ENCODE measurements around the gene E4F1.
"Not testable (repeated sequence)": the region's sequence is repeated elsewhere in the genome, so short reads cannot be mapped to it uniquely, and the experiment has no call there.

E4F1 gene

GRCh38 chr16:2250652-2251295 lies 27.4 kb downstream of the E4F1 start:
- H3K4me3 ChIP-seq (ENCODE audit: low read length), result peak overlapping the region; percentile 73
- no peak for TF ChIP-seq CTCF (conservative IDR thresholded peaks at IDR 0.05; ENCODE audit: low read length)
- DNase-seq (ENCODE audit: low read depth), result peak; percentile 38

- TF ChIP-seq CTCF (conservative IDR thresholded peaks at IDR 0.05; ENCODE audit: low read length), result peak; percentile 54
- DNase-seq (ENCODE audit: low read depth), result peak; percentile 94
- H3K4me3 ChIP-seq (ENCODE audit: low read length), result peak within 1 kb of the TSS; percentile 73
Observed at GRCh38 chr16:2251296-2252111, 28.1 kb downstream of the E4F1 start, which contains the start of gene ECI1. TSS of gene ECI1 (minus strand) at chr16:2251587. CDS start at chr16:2251566, 21 bp downstream.

GRCh38 chr16:2252806-2253148 lies 29.4 kb downstream of the E4F1 start:
- no peak for TF ChIP-seq CTCF (conservative IDR thresholded peaks at IDR 0.05; ENCODE audit: low read length)
- DNase-seq (ENCODE audit: low read depth), result no peak
- H3K4me3 ChIP-seq (ENCODE audit: low read length), result no peak overlapping the region

- H3K4me3 ChIP-seq (ENCODE audit: low read length), result no peak overlapping the region
- no peak for TF ChIP-seq CTCF (conservative IDR thresholded peaks at IDR 0.05; ENCODE audit: low read length)
- DNase-seq (ENCODE audit: low read depth), result no peak
Observed at GRCh38 chr16:2253293-2253692, 29.9 kb downstream of the E4F1 start.

- no peak overlapping the region for H3K4me3 ChIP-seq (ENCODE audit: low read length)
- no peak for TF ChIP-seq CTCF (conservative IDR thresholded peaks at IDR 0.05; ENCODE audit: low read length)
- no peak for DNase-seq (ENCODE audit: low read depth)
Observed at GRCh38 chr16:2256531-2257140, 33.2 kb downstream of the E4F1 start.

GRCh38 chr16:2257726-2258125 lies 34.3 kb downstream of the E4F1 start:
- DNase-seq (ENCODE audit: low read depth), result no peak
- H3K4me3 ChIP-seq (ENCODE audit: low read length), result no peak overlapping the region
- TF ChIP-seq CTCF (conservative IDR thresholded peaks at IDR 0.05; ENCODE audit: low read length), result no peak

- not testable (repeated sequence) for DNase-seq (ENCODE audit: low read depth); H3K4me3 ChIP-seq (ENCODE audit: low read length)
Observed at GRCh38 chr16:2258530-2258929, 35.1 kb downstream of the E4F1 start.

Measured in AG10803 (cell line).